GM23248 (cell line): ENCODE results near the gene TLE1.

Experiments
- EZH2 ChIP-seq: fragments of 200-600 bp; sonication (generic); IDR thresholded peaks from 2 replicates; pipeline ENCODE4 v1.6.1; 2018; ENCODE audit warnings: antibody characterized with exemption, mild to moderate bottlenecking; ENCODE audit not compliant: insufficient read depth, poor library complexity, severe bottlenecking
- EZH2phosphoT487 ChIP-seq: fragments of 200-600 bp; sonication (generic); IDR thresholded peaks from 2 replicates; pipeline ENCODE4 v1.6.1; 2018; ENCODE audit warnings: antibody characterized with exemption, moderate library complexity, mild to moderate bottlenecking, low read depth; ENCODE audit not compliant: insufficient read depth

- TF ChIP-seq EZH2 = no peak
- TF ChIP-seq EZH2phosphoT487 = no peak
These were observed 152.9 kb downstream of the TLE1 start for GRCh38 chr9:81536242-81537025.
